EL (cell line): ENCODE measurements around the gene MED12L.

Source experiments
- DNase-seq: peaks from one replicate; pipeline ENCODE4 v3.0.0-alpha.2; 2016

Gene MED12L

GRCh38 chr3:151178208-151178845 is 92.9 kb downstream of the MED12L start:
- DNase-seq: no peak

DNA sequence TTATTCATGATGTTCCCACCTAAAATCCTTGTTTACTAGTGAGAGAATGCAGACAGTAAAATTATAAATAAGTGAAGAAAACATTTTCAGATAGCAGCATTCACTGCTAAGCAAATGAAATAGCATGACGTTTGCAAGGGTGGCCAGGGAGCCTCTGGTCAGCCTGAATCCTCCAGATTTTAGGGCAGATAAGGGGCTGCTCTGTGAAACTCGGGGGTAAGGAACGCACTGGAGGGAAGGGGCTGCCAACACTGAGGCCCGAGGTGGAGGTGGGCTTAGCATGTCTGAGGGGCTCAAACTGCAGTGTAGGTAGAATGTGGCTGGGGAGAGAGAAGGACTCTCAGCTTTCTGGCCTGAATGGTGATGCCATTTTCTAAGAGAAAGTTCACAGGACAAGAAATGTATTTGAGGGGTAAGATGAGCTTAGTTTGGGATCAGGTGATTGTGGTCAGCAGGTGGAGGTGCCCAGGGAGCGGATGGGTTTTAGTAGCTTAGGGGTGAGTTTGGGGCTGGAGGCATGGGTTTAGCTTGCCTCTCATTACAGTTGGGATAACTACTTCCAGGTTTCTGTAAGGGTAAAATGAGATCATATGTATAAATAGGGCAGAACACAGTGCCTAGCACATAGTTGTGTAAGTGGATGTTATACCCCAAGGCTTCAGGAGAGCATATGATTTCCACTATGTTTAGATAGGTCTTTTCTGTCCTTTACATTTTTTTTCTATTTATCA is 97.0 kb downstream of the MED12L start:
- no peak for DNase-seq

DNA sequence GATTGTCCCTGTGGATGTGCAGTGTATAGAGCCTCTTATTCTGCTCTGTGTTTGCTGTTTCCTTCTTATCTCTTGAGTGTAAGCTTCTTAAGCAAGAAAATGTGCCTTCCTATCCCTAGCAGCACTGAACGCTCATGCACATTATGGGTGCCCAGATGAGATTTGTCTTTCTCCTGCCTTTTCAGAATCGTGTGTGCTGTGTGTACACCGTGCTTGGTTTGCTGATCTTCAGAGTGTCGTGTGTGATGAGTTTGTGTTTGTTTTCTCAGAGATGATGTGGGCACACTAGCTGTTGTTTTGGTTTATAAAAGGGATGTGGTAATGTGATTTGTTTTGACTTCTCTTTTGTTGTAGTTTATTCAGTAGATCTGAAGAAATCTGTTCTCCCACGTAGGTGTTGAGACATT is 97.8 kb downstream of the MED12L start:
- no peak for DNase-seq

DNA sequence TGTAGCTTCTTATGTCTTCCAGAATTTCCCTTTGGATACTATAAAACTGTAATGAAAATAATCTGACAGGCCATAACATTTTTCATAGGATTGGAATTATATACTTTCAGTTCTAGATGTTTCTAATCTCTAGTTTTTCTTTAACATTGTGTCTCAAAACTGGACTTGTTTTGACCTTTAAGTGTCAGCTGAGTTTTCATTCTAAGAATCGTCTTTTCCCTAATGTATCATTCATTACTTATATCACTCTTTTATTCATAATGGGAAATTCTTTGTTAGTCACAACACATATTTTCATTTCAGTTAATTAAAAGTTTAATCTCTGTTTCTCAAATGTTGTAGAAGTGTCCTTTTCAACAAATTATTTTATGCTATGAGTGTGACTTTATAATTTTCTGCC is 105.6 kb downstream of the MED12L start:
- no peak for DNase-seq

- DNase-seq: no peak
Observed at GRCh38 chr3:151192545-151192944, 107.1 kb downstream of the MED12L start.

- no peak for DNase-seq
Observed at GRCh38 chr3:151195826-151196225, 110.4 kb downstream of the MED12L start.

GRCh38 chr3:151196434-151196833 is 111.0 kb downstream of the MED12L start:
- DNase-seq: no peak

DNA sequence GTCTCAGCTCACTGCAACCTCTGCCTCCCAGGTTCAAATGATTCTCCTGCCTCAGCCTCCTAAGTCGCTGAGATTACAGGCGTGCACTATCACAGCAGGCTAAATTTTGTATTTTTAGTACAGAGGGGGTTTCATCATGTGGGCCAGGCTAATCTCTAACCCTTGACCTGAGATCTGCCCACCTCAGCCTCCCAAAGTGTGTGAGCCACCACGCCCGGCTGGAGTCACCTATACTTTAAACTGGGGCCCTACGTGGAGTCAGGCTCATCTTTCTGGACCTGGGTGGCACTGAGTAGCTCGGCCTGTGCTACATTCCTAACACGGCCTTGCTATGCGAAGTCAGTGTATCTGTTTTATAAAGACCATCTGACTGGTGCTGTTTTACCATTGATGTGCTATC is 111.8 kb downstream of the MED12L start:
- DNase-seq: no peak

- peak; percentile 17 for DNase-seq
Observed at GRCh38 chr3:151197981-151198767, 112.7 kb downstream of the MED12L start.

DNA sequence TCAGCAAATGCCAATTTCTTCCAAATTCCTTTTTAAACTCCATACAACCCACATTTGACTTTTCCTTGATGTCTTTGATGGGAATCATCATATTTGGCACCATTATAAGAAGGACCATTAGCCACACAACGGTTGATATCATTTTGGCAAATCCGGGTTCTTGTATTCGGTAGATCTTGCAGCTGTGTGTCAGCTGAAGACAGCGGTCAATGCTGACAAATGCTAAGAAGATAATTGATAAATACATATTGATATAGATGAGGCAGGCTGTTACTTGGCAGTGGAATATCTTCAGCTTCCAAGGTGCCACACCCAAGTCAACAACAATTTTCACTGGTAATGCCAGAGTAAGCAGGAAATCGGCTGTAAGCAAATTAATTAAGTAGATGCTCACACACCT is 113.4 kb downstream of the MED12L start:
- DNase-seq: no peak

DNA sequence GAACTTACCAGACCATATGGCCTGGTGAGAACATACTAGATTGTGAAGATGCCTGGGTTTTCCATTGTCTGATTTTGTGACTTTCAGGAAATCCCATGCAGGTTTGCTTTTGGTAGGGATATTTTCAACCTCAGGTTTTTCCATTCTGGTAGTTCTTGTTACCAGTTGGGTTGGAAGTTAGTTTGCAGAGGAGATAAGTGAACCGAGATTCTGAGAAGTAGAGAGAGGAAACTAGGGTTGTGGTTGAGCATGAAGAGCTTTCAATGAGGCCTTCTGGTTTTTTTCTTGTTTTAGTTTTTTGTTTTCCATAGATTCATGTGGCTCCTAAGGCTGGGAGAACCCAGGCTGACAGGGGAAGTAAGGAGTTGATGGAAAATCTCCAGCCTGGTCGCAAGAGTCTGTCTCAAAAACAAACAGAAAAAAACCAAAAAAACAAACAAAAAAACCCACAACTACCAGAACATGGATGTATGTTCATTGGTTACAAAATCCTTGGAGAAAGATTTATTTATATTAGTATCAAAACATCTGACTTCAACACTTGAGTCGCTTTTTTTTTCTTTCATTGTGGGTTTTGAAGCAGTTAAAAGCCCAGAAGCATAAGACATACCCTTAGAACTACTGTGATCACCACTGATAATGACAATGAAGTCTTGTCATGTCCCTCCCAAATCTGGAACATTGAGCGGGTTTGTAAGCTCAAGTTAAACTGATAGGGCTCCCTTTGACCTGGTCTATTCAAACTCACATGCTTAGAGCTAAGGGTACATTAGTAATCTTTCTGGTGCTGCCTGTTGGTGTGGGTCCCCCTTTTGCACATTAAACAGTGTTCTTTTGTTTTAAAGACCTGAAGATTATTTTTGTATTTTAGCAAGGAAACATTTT is 114.3 kb downstream of the MED12L start:
- no peak for DNase-seq

DNA sequence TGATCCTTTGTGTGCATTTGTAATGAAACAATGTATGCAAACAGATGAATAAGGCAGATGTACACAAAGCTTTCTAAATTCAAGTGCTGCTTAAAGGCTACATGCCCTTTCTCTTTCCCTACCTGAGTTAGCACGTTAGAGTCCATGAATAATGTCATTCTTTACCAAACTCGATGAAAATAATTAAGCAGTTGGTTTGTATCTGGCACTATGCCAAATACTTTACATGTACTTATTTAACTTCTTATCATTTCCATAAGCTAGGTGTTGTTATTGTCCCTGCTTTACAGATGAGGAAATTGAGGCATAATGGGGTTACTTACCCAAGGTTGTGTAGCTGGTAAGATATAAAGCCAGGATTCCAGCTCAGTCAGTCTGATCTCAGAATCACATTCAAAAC is 115.1 kb downstream of the MED12L start:
- no peak for DNase-seq

DNA sequence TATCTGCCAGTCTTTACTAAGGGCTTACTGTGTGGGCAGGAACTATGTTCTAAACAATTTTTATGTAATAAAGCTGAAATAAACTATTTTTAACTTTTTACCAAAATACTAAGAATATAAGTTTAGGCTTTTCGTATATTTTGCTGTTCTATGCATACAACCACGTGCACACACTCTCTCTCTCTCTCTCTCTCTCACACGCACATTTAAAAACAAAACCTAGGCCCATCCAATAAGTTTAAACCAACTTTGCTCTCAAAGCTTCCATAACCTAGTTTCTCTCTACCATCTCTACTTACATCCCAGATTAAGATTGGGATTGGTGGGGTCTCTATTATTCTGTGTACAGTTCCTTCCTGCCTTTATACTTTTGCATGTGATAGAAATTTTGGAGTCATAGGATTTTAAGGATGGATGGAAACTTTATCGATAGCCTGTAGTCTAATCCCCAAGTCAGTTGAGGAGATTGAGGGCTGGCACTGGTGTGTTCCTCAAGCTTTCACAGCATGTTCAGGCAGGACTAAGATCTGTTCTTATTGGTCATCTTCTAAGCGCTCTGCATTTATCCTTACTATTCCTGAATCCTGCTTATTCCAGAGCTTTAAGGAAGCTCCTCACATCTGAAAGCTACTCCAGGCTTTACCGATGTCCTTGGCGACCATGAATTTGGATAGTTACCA is 115.7 kb downstream of the MED12L start:
- no peak for DNase-seq

- DNase-seq: no peak
Observed at GRCh38 chr3:151203051-151203420, 117.6 kb downstream of the MED12L start, which contains the start of gene GPR171. TSS of gene GPR171 (minus strand) at chr3:151203216. CDS start at chr3:151199386, 3,830 bp downstream.

DNA sequence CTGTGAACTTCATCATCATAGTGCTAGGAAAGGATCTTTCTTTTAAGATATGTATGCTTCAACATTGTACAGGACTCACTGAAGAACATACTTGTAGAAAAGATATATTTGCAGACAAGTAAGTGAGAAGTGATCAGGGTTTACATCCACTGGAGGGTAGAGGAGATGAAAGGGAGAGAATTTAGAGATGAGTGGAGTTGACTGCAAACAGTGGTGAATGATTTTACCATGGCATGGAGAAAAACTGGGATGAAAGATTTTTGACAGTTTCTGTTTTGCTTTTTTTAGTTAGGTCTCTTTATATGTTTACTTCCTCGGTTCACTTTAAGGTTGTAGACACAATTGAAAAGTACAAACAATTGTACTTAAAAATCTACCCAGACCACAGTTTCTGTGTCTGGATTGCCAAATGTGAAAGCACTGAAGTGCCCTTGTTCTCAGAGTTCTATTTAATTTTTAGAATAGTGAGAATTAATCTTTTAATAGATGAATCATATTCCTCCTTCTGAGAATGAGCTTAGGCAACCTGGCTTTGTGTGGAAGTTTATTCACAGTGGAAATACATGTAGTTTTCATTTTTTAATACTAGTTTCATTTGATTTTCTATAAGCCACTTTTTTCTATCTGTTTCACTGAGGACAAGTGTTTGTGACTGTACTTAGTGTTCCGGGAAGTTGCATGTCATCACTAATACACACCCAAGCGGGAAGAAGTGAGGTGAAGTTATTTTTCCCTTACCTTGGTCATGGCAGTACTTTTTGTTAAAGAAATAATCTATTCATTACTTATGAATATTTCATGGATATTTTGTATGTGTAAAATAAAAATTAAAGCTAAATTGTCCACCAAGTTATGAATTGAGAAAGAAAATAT is 119.3 kb downstream of the MED12L start:
- no peak for DNase-seq

DNA sequence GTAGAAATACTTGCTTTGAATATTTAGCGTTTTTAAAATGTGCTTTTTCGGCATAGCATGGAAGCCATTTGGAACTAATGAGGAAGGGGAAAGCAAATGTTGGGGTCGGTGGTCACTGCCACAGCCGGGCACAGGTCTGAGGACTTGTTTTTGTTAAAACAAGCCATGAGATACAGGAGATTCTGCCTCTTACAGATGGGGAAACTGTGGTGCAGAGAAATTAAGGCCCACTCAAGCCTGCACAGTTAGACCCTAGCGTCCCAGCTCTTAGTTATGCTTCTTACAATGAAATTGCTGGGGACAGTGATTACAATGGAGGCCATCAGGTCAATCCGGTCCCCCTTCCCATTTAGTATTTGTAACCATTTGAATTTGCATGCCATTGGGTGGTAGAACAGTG is 120.0 kb downstream of the MED12L start:
- DNase-seq: no peak

DNA sequence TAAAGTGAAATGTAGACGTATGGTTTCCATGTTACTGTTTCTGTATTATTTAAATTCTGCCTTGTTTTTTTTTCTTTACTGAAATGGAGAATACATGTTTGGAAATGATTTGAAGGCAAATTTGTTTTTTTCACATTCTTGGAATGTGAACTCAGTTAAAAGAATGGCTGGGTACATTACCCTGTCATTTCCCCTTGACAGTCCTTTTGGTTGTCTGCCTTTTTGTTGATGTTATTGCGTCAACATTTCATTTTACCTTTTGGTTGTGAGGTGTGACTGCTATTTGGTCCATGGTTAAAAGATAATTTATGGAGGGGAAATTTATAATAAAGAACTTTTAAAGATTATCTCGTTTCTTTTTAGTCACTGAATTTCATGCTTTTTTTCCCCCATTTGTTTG is 120.7 kb downstream of the MED12L start:
- no peak for DNase-seq

- DNase-seq: no peak
Observed at GRCh38 chr3:151209654-151210053, 124.2 kb downstream of the MED12L start.

DNA sequence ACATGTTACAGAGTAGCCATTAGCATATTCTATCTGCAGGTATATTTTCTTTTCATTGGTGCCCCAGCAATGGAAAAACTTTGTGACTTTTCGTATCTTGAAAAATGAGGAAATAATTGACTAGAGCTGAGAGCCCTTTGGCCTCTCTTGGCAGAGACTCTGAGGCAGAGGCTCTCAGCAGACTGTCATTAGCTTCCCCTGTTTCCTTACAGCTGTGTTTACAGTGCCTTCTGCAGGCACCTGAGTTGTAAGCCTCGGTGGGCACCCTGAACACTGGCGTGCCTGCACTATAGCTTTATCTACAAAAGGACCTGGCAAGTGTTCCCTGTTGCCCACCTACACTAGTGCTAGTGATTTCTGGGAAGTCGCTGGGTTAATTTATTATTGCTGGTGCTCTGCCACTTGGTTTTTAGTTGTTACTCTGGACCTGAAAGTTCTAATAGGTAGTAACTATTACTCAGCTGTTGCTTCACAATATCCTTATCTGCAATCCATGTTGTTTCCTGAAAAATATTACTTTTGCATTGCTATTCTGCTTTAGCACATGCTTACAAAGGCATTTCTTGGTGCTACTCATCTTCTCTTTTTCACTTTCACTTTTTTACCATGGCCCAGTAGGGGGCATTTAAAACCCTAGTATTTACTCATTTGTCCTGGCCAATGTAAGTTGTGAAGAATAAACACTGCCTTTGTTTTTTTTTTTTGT is 125.4 kb downstream of the MED12L start:
- DNase-seq: no peak

- DNase-seq: no peak
Observed at GRCh38 chr3:151213151-151213550, 127.7 kb downstream of the MED12L start.

DNA sequence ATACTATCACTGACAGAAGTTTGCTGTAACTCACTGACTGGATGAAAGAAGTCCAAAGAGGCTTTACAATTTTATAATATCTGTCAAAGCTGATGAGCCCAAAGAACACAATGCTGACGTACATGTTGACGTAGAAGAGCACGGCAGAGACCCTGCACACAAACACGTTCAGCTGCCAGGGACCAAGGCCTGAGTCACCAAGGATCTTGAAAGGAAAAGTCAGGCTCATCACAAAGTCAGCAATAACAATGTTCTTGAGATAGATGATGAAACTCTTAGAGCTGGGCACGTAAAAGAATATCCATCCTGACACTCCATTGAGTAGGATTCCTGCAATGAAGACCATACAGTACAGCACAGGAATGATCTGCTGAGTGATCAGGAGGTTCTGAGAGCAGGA is 128.4 kb downstream of the MED12L start:
- DNase-seq: no peak
